ENCODE results near the gene ZCCHC2.

Gene ZCCHC2

GRCh38 chr18:62549755-62550154, 26.9 kb downstream of the ZCCHC2 start:
- H3K9me3 ChIP-seq, result no peaks in the 10 kb centered on the region
- no peak for TF ChIP-seq CTCF (IDR thresholded peaks at IDR 0.05)
- intact Hi-C loops (cut with DNase I; ENCODE audit: low total_unique reads), result no loop called here
- no peaks in the 10 kb centered on the region for H3K27me3 ChIP-seq
- H3K4me1 ChIP-seq, result no peaks in the 10 kb centered on the region
- DNase-seq, result no peak
- no peak overlapping the region for H3K27ac ChIP-seq
- H3K36me3 ChIP-seq, result peaks cover 52 to 74% (median 67%) of the 10 kb centered on the region in 3 donors
- H3K4me3 ChIP-seq, result no peak overlapping the region

GRCh38 chr18:62550746-62551145, 27.9 kb downstream of the ZCCHC2 start:
- Histone ChIP-seq H3K9me3 (no peaks in the 10 kb centered on the region), H3K4me1 (no peaks in the 10 kb centered on the region), H3K27me3 (no peaks in the 10 kb centered on the region), H3K27ac (no peak overlapping the region), H3K4me3 (no peak overlapping the region), H3K36me3 (peaks cover 42 to 73% (median 64%) of the 10 kb centered on the region in 3 donors)
- DNase-seq, result no peak
- no peak for TF ChIP-seq CTCF (IDR thresholded peaks at IDR 0.05)
- intact Hi-C loops (cut with DNase I; ENCODE audit: low total_unique reads), result no loop called here

- peaks cover 49 to 75% (median 60%) of the 10 kb centered on the region in 3 donors for H3K36me3 ChIP-seq
- H3K4me1 ChIP-seq, result no peaks in the 10 kb centered on the region
- TF ChIP-seq CTCF (IDR thresholded peaks at IDR 0.05), result no peak
- no peaks in the 10 kb centered on the region for H3K9me3 ChIP-seq
- no peak for DNase-seq
- no peak overlapping the region for H3K27ac ChIP-seq
- intact Hi-C loops (cut with DNase I; ENCODE audit: low total_unique reads), result no loop called here
- H3K27me3 ChIP-seq, result no peaks in the 10 kb centered on the region
- H3K4me3 ChIP-seq, result no peak overlapping the region
Observed at GRCh38 chr18:62551972-62552513, 29.2 kb downstream of the ZCCHC2 start.

- no peaks in the 10 kb centered on the region for H3K9me3 ChIP-seq
- H3K27me3 ChIP-seq, result no peaks in the 10 kb centered on the region
- H3K4me1 ChIP-seq, result no peaks in the 10 kb centered on the region
- DNase-seq, result no peak
- H3K27ac ChIP-seq, result no peak overlapping the region
- peaks cover 71 to 79% (median 77%) of the 10 kb centered on the region in 3 donors for H3K36me3 ChIP-seq
- intact Hi-C loops (cut with DNase I; ENCODE audit: low total_unique reads), result no loop called here
- H3K4me3 ChIP-seq, result no peak overlapping the region
- TF ChIP-seq CTCF (IDR thresholded peaks at IDR 0.05), result no peak
Observed at GRCh38 chr18:62554061-62554815, 31.4 kb downstream of the ZCCHC2 start.

- Histone ChIP-seq H3K9me3 (no peaks in the 10 kb centered on the region), H3K36me3 (peaks cover 67 to 82% (median 76%) of the 10 kb centered on the region in 3 donors), H3K27ac (no peak overlapping the region), H3K4me3 (no peak overlapping the region), H3K4me1 (no peaks in the 10 kb centered on the region), H3K27me3 (no peaks in the 10 kb centered on the region)
- TF ChIP-seq CTCF (IDR thresholded peaks at IDR 0.05), result no peak
- no peak for DNase-seq
- intact Hi-C loops (cut with DNase I; ENCODE audit: low total_unique reads), result no loop called here
Observed at GRCh38 chr18:62555135-62555534, 32.3 kb downstream of the ZCCHC2 start.

Measured in tibial artery (tissue), 4 donors.